ENCODE measurements around the gene RABGAP1L. TPM values are rescaled to one million over a fixed set of nuclear protein-coding genes. Genes with fewer than 3 reads are reported as not detected.

RABGAP1L gene
- total and polyA plus RNA-seq, 4 donors: 4.8 to 53.5 (median 18.8) TPM

GRCh38 chr1:174135211-174135610 is 24.1 kb upstream of the RABGAP1L start:
- DNase-seq (ENCODE audit: low spot score): no peak
- WGBS: 42% methylated on average over 2 of the region's 2 CpGs
- no peak overlapping the region for H3K27ac ChIP-seq (ENCODE audit: low read depth in 1 of 2, low read length in 2 of 2)
- H3K36me3 ChIP-seq (ENCODE audit: control insufficient read depth in 4 of 4, insufficient read depth in 3 of 4, low read depth in 1 of 4, low read length in 3 of 4): no peaks in the 10 kb centered on the region
- H3K4me1 ChIP-seq (ENCODE audit: control insufficient read depth in 4 of 4, insufficient read depth in 4 of 4, low read length in 3 of 4): no peaks in the 10 kb centered on the region
- H3K9me3 ChIP-seq (ENCODE audit: control insufficient read depth in 4 of 4, low read length in 3 of 4): no peaks in the 10 kb centered on the region
- TF ChIP-seq TAF1 (conservative IDR thresholded peaks at IDR 0.05) (no peak), NR2F2 (IDR thresholded peaks at IDR 0.05) (no peak), CTCF (IDR thresholded peaks at IDR 0.05; ENCODE audit: low read depth, low read length, missing input control) (no peak), EGR1 (IDR thresholded peaks at IDR 0.05; ENCODE audit: low read depth in 2 of 2) (no peak), FOXA1 (IDR thresholded peaks at IDR 0.05) (no peak)
- TF ChIP-seq, protein P1, sequence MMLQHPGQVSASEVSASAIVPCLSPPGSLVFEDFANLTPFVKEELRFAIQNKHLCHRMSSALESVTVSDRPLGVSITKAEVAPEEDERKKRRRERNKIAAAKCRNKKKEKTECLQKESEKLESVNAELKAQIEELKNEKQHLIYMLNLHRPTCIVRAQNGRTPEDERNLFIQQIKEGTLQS (IDR thresholded peaks at IDR 0.05): no peak
- TF ChIP-seq, protein P2, sequence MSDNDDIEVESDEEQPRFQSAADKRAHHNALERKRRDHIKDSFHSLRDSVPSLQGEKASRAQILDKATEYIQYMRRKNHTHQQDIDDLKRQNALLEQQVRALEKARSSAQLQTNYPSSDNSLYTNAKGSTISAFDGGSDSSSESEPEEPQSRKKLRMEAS (IDR thresholded peaks at IDR 0.05): no peak
- no peak overlapping the region for H3K4me3 ChIP-seq (ENCODE audit: low read depth in 1 of 3, low read length in 3 of 3)
- no peak overlapping the region for H3K9ac ChIP-seq (ENCODE audit: low read depth in 1 of 2, low read length in 2 of 2)
- H3K27me3 ChIP-seq (ENCODE audit: control insufficient read depth in 4 of 4, insufficient read depth in 4 of 4, low read length in 3 of 4): no peaks in the 10 kb centered on the region

DNA sequence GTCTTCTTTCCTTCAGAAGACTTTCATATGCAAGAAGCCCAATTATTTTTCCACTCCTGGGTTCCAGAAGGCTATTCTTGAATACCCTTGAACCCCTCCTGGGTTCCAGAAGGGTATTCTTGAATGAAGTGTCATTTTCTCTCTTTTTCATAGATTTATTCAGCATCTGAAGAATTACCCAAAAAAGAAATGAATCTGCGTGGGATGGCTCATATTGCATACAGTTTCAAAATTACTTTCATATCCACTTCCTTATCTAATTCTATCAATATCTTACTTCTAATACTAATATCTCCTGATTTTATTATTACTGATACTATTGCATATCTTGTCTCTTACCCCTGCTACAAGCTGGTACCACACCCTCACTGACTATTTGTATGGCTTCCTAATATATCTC is 22.6 kb upstream of the RABGAP1L start:
- no peak overlapping the region for H3K27ac ChIP-seq (ENCODE audit: low read depth in 1 of 2, low read length in 2 of 2)
- TF ChIP-seq TAF1 (conservative IDR thresholded peaks at IDR 0.05) (no peak), FOXA2 (IDR thresholded peaks at IDR 0.05) (no peak), NR2F2 (IDR thresholded peaks at IDR 0.05) (no peak), GABPA (IDR thresholded peaks at IDR 0.05 in 1 of 2, conservative IDR thresholded peaks at IDR 0.05 in 1 of 2) (no peak), JUND (IDR thresholded peaks at IDR 0.05) (no peak), CTCF (IDR thresholded peaks at IDR 0.05; ENCODE audit: low read depth, low read length, missing input control) (no peak), HNF4G (IDR thresholded peaks at IDR 0.05) (no peak), FOXA1 (IDR thresholded peaks at IDR 0.05) (no peak), SP1 (IDR thresholded peaks at IDR 0.05) (no peak), RAD21 (IDR thresholded peaks at IDR 0.05) (no peak), HNF4A (conservative IDR thresholded peaks at IDR 0.05) (no peak), YY1 (IDR thresholded peaks at IDR 0.05) (no peak), ZBTB33 (IDR thresholded peaks at IDR 0.05) (no peak), EGR1 (IDR thresholded peaks at IDR 0.05; ENCODE audit: low read depth in 2 of 2) (no peak), RXRA (IDR thresholded peaks at IDR 0.05) (no peak)
- TF ChIP-seq, protein P3, sequence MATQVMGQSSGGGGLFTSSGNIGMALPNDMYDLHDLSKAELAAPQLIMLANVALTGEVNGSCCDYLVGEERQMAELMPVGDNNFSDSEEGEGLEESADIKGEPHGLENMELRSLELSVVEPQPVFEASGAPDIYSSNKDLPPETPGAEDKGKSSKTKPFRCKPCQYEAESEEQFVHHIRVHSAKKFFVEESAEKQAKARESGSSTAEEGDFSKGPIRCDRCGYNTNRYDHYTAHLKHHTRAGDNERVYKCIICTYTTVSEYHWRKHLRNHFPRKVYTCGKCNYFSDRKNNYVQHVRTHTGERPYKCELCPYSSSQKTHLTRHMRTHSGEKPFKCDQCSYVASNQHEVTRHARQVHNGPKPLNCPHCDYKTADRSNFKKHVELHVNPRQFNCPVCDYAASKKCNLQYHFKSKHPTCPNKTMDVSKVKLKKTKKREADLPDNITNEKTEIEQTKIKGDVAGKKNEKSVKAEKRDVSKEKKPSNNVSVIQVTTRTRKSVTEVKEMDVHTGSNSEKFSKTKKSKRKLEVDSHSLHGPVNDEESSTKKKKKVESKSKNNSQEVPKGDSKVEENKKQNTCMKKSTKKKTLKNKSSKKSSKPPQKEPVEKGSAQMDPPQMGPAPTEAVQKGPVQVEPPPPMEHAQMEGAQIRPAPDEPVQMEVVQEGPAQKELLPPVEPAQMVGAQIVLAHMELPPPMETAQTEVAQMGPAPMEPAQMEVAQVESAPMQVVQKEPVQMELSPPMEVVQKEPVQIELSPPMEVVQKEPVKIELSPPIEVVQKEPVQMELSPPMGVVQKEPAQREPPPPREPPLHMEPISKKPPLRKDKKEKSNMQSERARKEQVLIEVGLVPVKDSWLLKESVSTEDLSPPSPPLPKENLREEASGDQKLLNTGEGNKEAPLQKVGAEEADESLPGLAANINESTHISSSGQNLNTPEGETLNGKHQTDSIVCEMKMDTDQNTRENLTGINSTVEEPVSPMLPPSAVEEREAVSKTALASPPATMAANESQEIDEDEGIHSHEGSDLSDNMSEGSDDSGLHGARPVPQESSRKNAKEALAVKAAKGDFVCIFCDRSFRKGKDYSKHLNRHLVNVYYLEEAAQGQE (IDR thresholded peaks at IDR 0.05): no peak
- TF ChIP-seq, protein P1 (IDR thresholded peaks at IDR 0.05): no peak
- TF ChIP-seq, protein P2 (IDR thresholded peaks at IDR 0.05): no peak

More for the DNA sequence above, 22.6 kb upstream of the RABGAP1L start:
- 90% methylated on average over 1 of the region's 1 CpG for WGBS
- Histone ChIP-seq H3K36me3 (ENCODE audit: control insufficient read depth in 4 of 4, insufficient read depth in 3 of 4, low read depth in 1 of 4, low read length in 3 of 4) (no peaks in the 10 kb centered on the region), H3K4me3 (ENCODE audit: low read depth in 1 of 3, low read length in 3 of 3) (no peak overlapping the region), H3K4me1 (ENCODE audit: control insufficient read depth in 4 of 4, insufficient read depth in 4 of 4, low read length in 3 of 4) (no peaks in the 10 kb centered on the region), H3K27me3 (ENCODE audit: control insufficient read depth in 4 of 4, insufficient read depth in 4 of 4, low read length in 3 of 4) (no peaks in the 10 kb centered on the region), H3K9me3 (ENCODE audit: control insufficient read depth in 4 of 4, low read length in 3 of 4) (no peaks in the 10 kb centered on the region), H3K9ac (ENCODE audit: low read depth in 1 of 2, low read length in 2 of 2) (no peak overlapping the region)
- DNase-seq (ENCODE audit: low spot score): no peak

Measured in liver (tissue), 9 donors.